KMS-11 (cell line): ENCODE data around the gene NOP53.

Experiments
- H2AFZ ChIP-seq: fragments of 200-600 bp; sonication (generic); 2 replicates; pipeline ENCODE4 v1.6.1; 2016; ENCODE audit warnings: antibody characterized with exemption, mixed run types, low read depth
- H3K27ac ChIP-seq: fragments of 200-600 bp; sonication (generic); 2 replicates; pipeline ENCODE4 v1.6.1; 2016; ENCODE audit warnings: mild to moderate bottlenecking, mixed run types
- H3K27me3 ChIP-seq: fragments of 200-600 bp; sonication (generic); 2 replicates; pipeline ENCODE4 v1.6.1; 2017; ENCODE audit warnings: mild to moderate bottlenecking, low read depth, mixed run types, moderate library complexity; ENCODE audit not compliant: insufficient read depth
- H3K36me3 ChIP-seq: fragments of 200-600 bp; sonication (generic); 2 replicates; pipeline ENCODE4 v1.6.1; 2017; ENCODE audit warnings: mild to moderate bottlenecking, mixed run types; ENCODE audit not compliant: insufficient read depth
- H3K4me1 ChIP-seq: fragments of 200-600 bp; sonication (generic); 2 replicates; pipeline ENCODE4 v1.6.1; 2016; ENCODE audit warnings: mild to moderate bottlenecking, low read depth, mixed run types; ENCODE audit not compliant: poor library complexity, severe bottlenecking
- H3K4me2 ChIP-seq: fragments of 200-600 bp; sonication (generic); 2 replicates; pipeline ENCODE4 v1.7.0; 2016; ENCODE audit warnings: mild to moderate bottlenecking, mixed run types
- H3K4me3 ChIP-seq: fragments of 200-600 bp; sonication (generic); IDR thresholded peaks from 2 replicates; pipeline ENCODE4 v1.6.1; 2017; ENCODE audit warnings: low read depth, low read length, mixed read lengths; ENCODE audit not compliant: insufficient read depth
- H3K79me2 ChIP-seq: fragments of 200-600 bp; sonication (generic); 2 replicates; pipeline ENCODE4 v1.6.1; 2016; ENCODE audit warnings: low read depth, mixed run types; ENCODE audit not compliant: insufficient read depth
- H3K9ac ChIP-seq: fragments of 200-600 bp; sonication (generic); 2 replicates; pipeline ENCODE4 v1.6.1; 2016; ENCODE audit warnings: mild to moderate bottlenecking, mixed run types
- H4K20me1 ChIP-seq: fragments of 200-600 bp; sonication (generic); 2 replicates; pipeline ENCODE4 v1.6.1; 2016; ENCODE audit warnings: mild to moderate bottlenecking, mixed run types; ENCODE audit not compliant: insufficient read depth
- TF ChIP-seq, protein P1 (sequence below): fragments of 200-600 bp; sonication (generic); conservative IDR thresholded peaks from 2 replicates; pipeline ENCODE4 v1.6.1; 2017; ENCODE audit warnings: low read depth, mild to moderate bottlenecking, antibody characterized with exemption, low read length, moderate library complexity, mixed read lengths

The NOP53 gene

GRCh38 chr19:47745010-47745901 is at the start of gene NOP53:
TSS of gene NOP53 (plus strand) at chr19:47745546. CDS start at chr19:47745560, 14 bp downstream.
- H2AFZ ChIP-seq, result peak within 1 kb of the TSS; percentile 92
- no peaks in the 10 kb centered on the region; the same call in 1 of the 2 replicates for H3K27me3 ChIP-seq
- no peaks in the 10 kb centered on the region for H4K20me1 ChIP-seq
- H3K4me2 ChIP-seq, result peak within 1 kb of the TSS; percentile 98
- H3K36me3 ChIP-seq, result peaks cover 9% of the 10 kb centered on the region; the same call in 1 of the 2 replicates
- peak within 1 kb of the TSS; percentile 97 for H3K27ac ChIP-seq
- TF ChIP-seq, protein P1, sequence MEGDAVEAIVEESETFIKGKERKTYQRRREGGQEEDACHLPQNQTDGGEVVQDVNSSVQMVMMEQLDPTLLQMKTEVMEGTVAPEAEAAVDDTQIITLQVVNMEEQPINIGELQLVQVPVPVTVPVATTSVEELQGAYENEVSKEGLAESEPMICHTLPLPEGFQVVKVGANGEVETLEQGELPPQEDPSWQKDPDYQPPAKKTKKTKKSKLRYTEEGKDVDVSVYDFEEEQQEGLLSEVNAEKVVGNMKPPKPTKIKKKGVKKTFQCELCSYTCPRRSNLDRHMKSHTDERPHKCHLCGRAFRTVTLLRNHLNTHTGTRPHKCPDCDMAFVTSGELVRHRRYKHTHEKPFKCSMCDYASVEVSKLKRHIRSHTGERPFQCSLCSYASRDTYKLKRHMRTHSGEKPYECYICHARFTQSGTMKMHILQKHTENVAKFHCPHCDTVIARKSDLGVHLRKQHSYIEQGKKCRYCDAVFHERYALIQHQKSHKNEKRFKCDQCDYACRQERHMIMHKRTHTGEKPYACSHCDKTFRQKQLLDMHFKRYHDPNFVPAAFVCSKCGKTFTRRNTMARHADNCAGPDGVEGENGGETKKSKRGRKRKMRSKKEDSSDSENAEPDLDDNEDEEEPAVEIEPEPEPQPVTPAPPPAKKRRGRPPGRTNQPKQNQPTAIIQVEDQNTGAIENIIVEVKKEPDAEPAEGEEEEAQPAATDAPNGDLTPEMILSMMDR, result no peak
- H3K4me1 ChIP-seq, result peaks cover 25% of the 10 kb centered on the region
- H3K9ac ChIP-seq, result peak within 1 kb of the TSS; percentile 99
- H3K79me2 ChIP-seq, result peaks cover 38% of the 10 kb centered on the region
- no peak within 1 kb of the TSS for H3K4me3 ChIP-seq

DNA sequence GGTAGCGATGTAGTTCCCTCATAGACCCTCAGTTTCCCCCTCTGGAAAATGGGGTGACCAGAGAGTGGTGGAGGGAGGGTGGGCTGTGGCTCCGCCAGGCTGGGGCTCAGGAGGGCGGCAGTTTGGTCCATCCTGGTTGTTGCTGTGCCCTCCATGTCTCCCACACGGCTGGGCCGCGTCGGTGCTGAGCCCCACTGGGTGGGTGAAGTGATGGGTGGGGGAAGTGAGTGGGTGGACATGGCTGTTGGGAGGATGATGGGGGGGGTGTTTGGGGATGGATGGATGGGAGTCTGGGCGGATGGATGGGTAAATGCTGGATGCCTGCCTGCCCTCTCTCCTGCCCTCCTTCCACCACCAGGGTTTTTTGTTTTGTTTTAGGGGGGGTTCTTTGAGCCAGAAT is 48.7 kb upstream of the NOP53 start:
- Histone ChIP-seq H3K4me2 (no peak overlapping the region), H3K27ac (no peak overlapping the region), H3K27me3 (no peaks in the 10 kb centered on the region), H3K79me2 (no peaks in the 10 kb centered on the region), H2AFZ (no peak overlapping the region), H3K4me1 (peaks cover 4% of the 10 kb centered on the region), H4K20me1 (no peaks in the 10 kb centered on the region), H3K36me3 (no peaks in the 10 kb centered on the region), H3K9ac (no peak overlapping the region), H3K4me3 (no peak overlapping the region)
- TF ChIP-seq, protein P1, result no peak

DNA sequence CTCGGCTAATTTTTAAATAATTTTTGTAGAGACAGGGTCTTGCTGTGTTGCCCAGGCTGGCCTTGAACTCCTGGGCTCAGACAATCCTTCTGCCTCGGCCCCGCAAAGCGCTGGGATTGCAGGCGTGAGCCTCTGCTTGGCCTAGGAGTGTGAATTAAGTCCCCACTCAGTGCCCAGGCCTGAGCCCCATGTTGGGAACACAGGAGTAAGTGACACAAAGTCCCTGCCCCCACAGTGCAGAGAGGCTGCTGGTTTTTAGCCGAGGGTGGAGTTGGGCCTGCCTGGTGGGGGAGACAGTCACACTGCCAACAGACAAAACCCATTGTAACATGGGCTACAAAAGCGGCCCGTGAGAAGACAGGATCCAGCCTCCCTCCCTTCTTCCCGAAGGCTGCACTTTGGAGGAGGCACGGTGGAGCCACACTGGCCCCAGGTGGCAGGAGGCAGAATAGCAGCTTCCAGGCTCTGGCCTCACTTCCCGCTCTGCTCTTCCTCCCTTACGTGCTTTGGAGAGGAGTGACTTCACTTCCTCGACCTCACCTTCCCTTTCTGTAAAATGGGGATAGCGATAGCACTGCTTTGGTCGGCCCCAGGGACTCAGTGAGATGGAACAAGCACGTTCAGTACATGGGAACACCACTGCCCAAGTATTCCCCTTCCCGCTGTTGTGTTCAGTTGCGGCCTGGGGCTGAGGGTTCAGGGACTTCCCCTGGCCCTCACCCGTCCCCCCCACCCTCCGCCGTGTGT is 47.3 kb upstream of the NOP53 start:
- Histone ChIP-seq H4K20me1 (no peaks in the 10 kb centered on the region), H3K27ac (no peak overlapping the region), H3K27me3 (no peaks in the 10 kb centered on the region), H3K36me3 (no peaks in the 10 kb centered on the region), H3K4me2 (no peak overlapping the region), H2AFZ (no peak overlapping the region), H3K79me2 (no peaks in the 10 kb centered on the region), H3K4me3 (no peak overlapping the region), H3K4me1 (peaks cover 4% of the 10 kb centered on the region), H3K9ac (no peak overlapping the region)
- TF ChIP-seq, protein P1, result peak; percentile 89

GRCh38 chr19:47698631-47699359 is 46.6 kb upstream of the NOP53 start:
- no peaks in the 10 kb centered on the region for H4K20me1 ChIP-seq
- H3K27me3 ChIP-seq, result no peaks in the 10 kb centered on the region
- H2AFZ ChIP-seq, result no peak overlapping the region
- no peaks in the 10 kb centered on the region for H3K79me2 ChIP-seq
- no peak overlapping the region for H3K4me3 ChIP-seq
- TF ChIP-seq, protein P1, result no peak
- H3K27ac ChIP-seq, result no peak overlapping the region
- H3K4me2 ChIP-seq, result no peak overlapping the region
- H3K36me3 ChIP-seq, result no peaks in the 10 kb centered on the region
- H3K4me1 ChIP-seq, result peaks cover 4% of the 10 kb centered on the region
- no peak overlapping the region for H3K9ac ChIP-seq
